Measurements from ENCODE around the gene ZFPL1. TPM values are rescaled to one million over a fixed set of nuclear protein-coding genes. Genes with fewer than 3 reads are reported as not detected.

ZFPL1 gene
- total RNA-seq, 3 donors from 2014 or later (not counting 1 experiment from before 2014, with no cell fraction given), result 49.8 to 60.2 (median 50.8) TPM

GRCh38 chr11:65125197-65126056 is 41.4 kb downstream of the ZFPL1 start:
- WGBS (ENCODE audit: insufficient coverage), result 91% methylated on average over 12 of the region's 12 CpGs
- peaks cover 66% of the 10 kb centered on the region for H3K36me3 ChIP-seq (ENCODE audit: control insufficient read depth, insufficient read depth, low read length)
- H3K4me1 ChIP-seq (ENCODE audit: control insufficient read depth, insufficient read depth, low read length), result peaks cover 28% of the 10 kb centered on the region
- no peak overlapping the region for H3K4me3 Mint-ChIP-seq
- no peak overlapping the region for H3K27ac ChIP-seq (ENCODE audit: low read length)
- no peaks in the 10 kb centered on the region for H3K27me3 Mint-ChIP-seq (ENCODE audit: low read depth in 2 of 2)
- no peak for TF ChIP-seq CTCF (IDR thresholded peaks at IDR 0.05)
- H3K36me3 Mint-ChIP-seq, result no peaks in the 10 kb centered on the region
- H3K4me1 Mint-ChIP-seq, result peaks cover 17 to 25% of the 10 kb centered on the region in 2 donors
- H3K9me3 ChIP-seq (ENCODE audit: control insufficient read depth, insufficient read depth, low read length), result no peaks in the 10 kb centered on the region
- no peaks in the 10 kb centered on the region for H3K27me3 ChIP-seq (ENCODE audit: control insufficient read depth, insufficient read depth, low read length)
- H3K27ac Mint-ChIP-seq, result no peak overlapping the region
- no peaks in the 10 kb centered on the region for H3K9me3 Mint-ChIP-seq
- H3K4me3 ChIP-seq (ENCODE audit: low read length), result no peak overlapping the region
- ATAC-seq, result no peak
- no peak for DNase-seq
- intact Hi-C loops (cut with micrococcal nuclease), result no loop called here

- Mint-ChIP-seq H3K36me3 (no peaks in the 10 kb centered on the region), H3K27ac (no peak overlapping the region), H3K9me3 (no peaks in the 10 kb centered on the region), H3K4me1 (peaks cover 7 to 21% of the 10 kb centered on the region in 2 donors), H3K27me3 (ENCODE audit: low read depth in 2 of 2) (no peaks in the 10 kb centered on the region), H3K4me3 (no peak overlapping the region)
- 87% methylated on average over 5 of the region's 6 CpGs for WGBS (ENCODE audit: insufficient coverage)
- intact Hi-C loops (cut with micrococcal nuclease), result no loop called here
- DNase-seq (no peak), ATAC-seq (no peak)
- Histone ChIP-seq H3K4me1 (ENCODE audit: control insufficient read depth, insufficient read depth, low read length) (peaks cover 27% of the 10 kb centered on the region), H3K4me3 (ENCODE audit: low read length) (no peak overlapping the region), H3K27ac (ENCODE audit: low read length) (no peak overlapping the region), H3K36me3 (ENCODE audit: control insufficient read depth, insufficient read depth, low read length) (peaks cover 70% of the 10 kb centered on the region), H3K9me3 (ENCODE audit: control insufficient read depth, insufficient read depth, low read length) (no peaks in the 10 kb centered on the region), H3K27me3 (ENCODE audit: control insufficient read depth, insufficient read depth, low read length) (no peaks in the 10 kb centered on the region)
- TF ChIP-seq CTCF (IDR thresholded peaks at IDR 0.05), result no peak
Measured at GRCh38 chr11:65126624-65127274, 42.7 kb downstream of the ZFPL1 start.

- Histone ChIP-seq H3K4me1 (ENCODE audit: control insufficient read depth, insufficient read depth, low read length) (peaks cover 32% of the 10 kb centered on the region), H3K27me3 (ENCODE audit: control insufficient read depth, insufficient read depth, low read length) (no peaks in the 10 kb centered on the region), H3K9me3 (ENCODE audit: control insufficient read depth, insufficient read depth, low read length) (no peaks in the 10 kb centered on the region), H3K4me3 (ENCODE audit: low read length) (no peak overlapping the region), H3K36me3 (ENCODE audit: control insufficient read depth, insufficient read depth, low read length) (peaks cover 79% of the 10 kb centered on the region), H3K27ac (ENCODE audit: low read length) (no peak overlapping the region)
- intact Hi-C loops (cut with micrococcal nuclease), result no loop called here
- Mint-ChIP-seq H3K27ac (no peak overlapping the region), H3K27me3 (ENCODE audit: low read depth in 2 of 2) (no peaks in the 10 kb centered on the region), H3K36me3 (no peaks in the 10 kb centered on the region), H3K4me3 (no peak overlapping the region), H3K9me3 (no peaks in the 10 kb centered on the region), H3K4me1 (peaks cover under 1 to 18% of the 10 kb centered on the region in 2 donors)
- no peak for ATAC-seq
- no peak for DNase-seq
- WGBS (ENCODE audit: insufficient coverage), result 93% methylated on average over 12 of the region's 12 CpGs
- no peak for TF ChIP-seq CTCF (IDR thresholded peaks at IDR 0.05)
Measured at GRCh38 chr11:65127473-65128181, 43.6 kb downstream of the ZFPL1 start.
